Measurements from ENCODE around the gene SLC66A1. TPM values are rescaled to one million over a fixed set of nuclear protein-coding genes. Genes with fewer than 3 reads are reported as not detected.

The SLC66A1 gene
- total RNA-seq, 1 experiment from 2014 or later = 14.1 TPM

GRCh38 chr1:19321071-19321470 lies 8.9 kb downstream of the SLC66A1 start (continued):
- TF ChIP-seq AR (CRISPR knock-in tag; IDR thresholded peaks at IDR 0.05) = no peak
- no peak for TF ChIP-seq ELF4 (CRISPR knock-in tag; IDR thresholded peaks at IDR 0.05; ENCODE audit: low read depth)
- TF ChIP-seq PRDM15 (CRISPR knock-in tag; IDR thresholded peaks at IDR 0.05) = no peak
- no peak for TF ChIP-seq IRF2 (CRISPR knock-in tag; IDR thresholded peaks at IDR 0.05; ENCODE audit: borderline replicate concordance, low read depth)
- no peak for TF ChIP-seq AFF4 (CRISPR knock-in tag; IDR thresholded peaks at IDR 0.05; ENCODE audit: borderline replicate concordance)
- no peak for TF ChIP-seq KAT7 (CRISPR knock-in tag; IDR thresholded peaks at IDR 0.05; ENCODE audit: borderline replicate concordance)
- no peak for TF ChIP-seq FOXK1 (CRISPR knock-in tag; IDR thresholded peaks at IDR 0.05)
- no peak for TF ChIP-seq ZMAT4 (CRISPR knock-in tag; IDR thresholded peaks at IDR 0.05)

- no peak for TF ChIP-seq ERG (CRISPR knock-in tag; IDR thresholded peaks at IDR 0.05)
- no peak for TF ChIP-seq AR (CRISPR knock-in tag; IDR thresholded peaks at IDR 0.05)
- no peak for TF ChIP-seq RORB (CRISPR knock-in tag; IDR thresholded peaks at IDR 0.05)
- no peak for TF ChIP-seq ARID4B (CRISPR knock-in tag; IDR thresholded peaks at IDR 0.05; ENCODE audit: borderline replicate concordance)
- H3K4me1 Mint-ChIP-seq = 0 out of 2 replicates have a peak, but pooled peaks cover 2% of the 10 kb centered on the region
- no peaks in the 10 kb centered on the region for H3K9me3 Mint-ChIP-seq
- ATAC-seq (no peak), DNase-seq (ENCODE audit: low spot score) (no peak)
- peaks cover 18% of the 10 kb centered on the region for H3K36me3 Mint-ChIP-seq
- H3K27me3 Mint-ChIP-seq (ENCODE audit: low read depth) = no peaks in the 10 kb centered on the region
- ChIA-PET CTCF (no interaction called here), POLR2A (no interaction called here)
- H3K27ac Mint-ChIP-seq = no peak overlapping the region
- H3K4me3 Mint-ChIP-seq = no peak overlapping the region
Measured at GRCh38 chr1:19322481-19322880, 10.4 kb downstream of the SLC66A1 start.

Measured in WTC11 (cell line).